Smooth muscle cell (in vitro differentiated cells): ENCODE results near the gene ARHGEF37. TPM values are rescaled to one million over a fixed set of nuclear protein-coding genes. Genes with fewer than 3 reads are reported as not detected.

Experiments used
- DNase-seq: peaks from one replicate; lab custom pipeline; 2025; ENCODE audit not compliant: unreplicated experiment; lab: John Stamatoyannopoulos, UW
- H2AFZ ChIP-seq: fragments of 200-600 bp; sonication (generic); 2 replicates; pipeline ENCODE4 v1.6.0; 2016; ENCODE audit warnings: antibody characterized with exemption, low read depth, mild to moderate bottlenecking
- H3F3A ChIP-seq: fragments of 200-600 bp; sonication (generic); 2 replicates; pipeline ENCODE4 v1.6.0; 2017; ENCODE audit warnings: antibody characterized with exemption, low read depth
- H3K27ac ChIP-seq: fragments of 200-600 bp; sonication (generic); 2 replicates; pipeline ENCODE4 v1.5.1; 2016; ENCODE audit warnings: low read depth, mild to moderate bottlenecking
- H3K27me3 ChIP-seq: fragments of 200-600 bp; sonication (generic); 2 replicates; pipeline ENCODE4 v1.6.1; 2016; ENCODE audit warnings: low read depth, mild to moderate bottlenecking
- H3K36me3 ChIP-seq: fragments of 200-600 bp; sonication (generic); 2 replicates; pipeline ENCODE4 v1.5.1; 2016; ENCODE audit warnings: low read depth
- H3K4me1 ChIP-seq: fragments of 200-600 bp; sonication (generic); 2 replicates; pipeline ENCODE4 v1.5.1; 2016; ENCODE audit warnings: low read depth
- H3K4me2 ChIP-seq: fragments of 200-600 bp; sonication (generic); 2 replicates; pipeline ENCODE4 v1.6.0; 2016; ENCODE audit warnings: mild to moderate bottlenecking
- H3K4me3 ChIP-seq: fragments of 200-600 bp; sonication (generic); 2 replicates; pipeline ENCODE4 v1.5.1; 2016; ENCODE audit warnings: mild to moderate bottlenecking
- H3K79me2 ChIP-seq: fragments of 200-600 bp; sonication (generic); 2 replicates; pipeline ENCODE4 v1.6.0; 2016; ENCODE audit warnings: low read depth, mild to moderate bottlenecking
- H3K9ac ChIP-seq: fragments of 200-600 bp; sonication (generic); 2 replicates; pipeline ENCODE4 v1.6.0; 2016; ENCODE audit warnings: low read depth
- H3K9me3 ChIP-seq: fragments of 200-600 bp; sonication (generic); replicated peaks from 2 replicates; pipeline ENCODE4 v1.5.1; 2016; ENCODE audit warnings: low read depth
- H4K20me1 ChIP-seq: fragments of 200-600 bp; sonication (generic); 2 replicates; pipeline ENCODE4 v1.6.0; 2016; ENCODE audit warnings: low read depth
- WGBS: methylation state at CpG from one replicate; pipeline ENCODE4 v1.1.7; 2016; ENCODE audit warnings: low lambda C conversion rate; 5-methylcytosine and 5-hydroxymethylcytosine counted together
- polyA plus RNA-seq: library from polyadenylated mRNA; unstranded; fragments of >200 nt; fragmentation: Nextera tagmentation; extraction: Ambion mirVana; gene quantifications from 2 replicates; pipeline ENCODE4 v1.2.1, GENCODE V29; 2016
- total RNA-seq: library from RNA; depleted of rRNA; stranded (reverse); fragments of >200 nt; gene quantifications from 2 replicates; pipeline ENCODE4 v1.2.3, GENCODE V29; 2014
- TF ChIP-seq, protein P1 (sequence below): fragments of 200-600 bp; sonication (generic); IDR thresholded peaks from 2 replicates; pipeline ENCODE4 v1.5.1; 2017; ENCODE audit warnings: borderline replicate concordance, mild to moderate bottlenecking, antibody characterized with exemption; ENCODE audit not compliant: insufficient read depth, poor library complexity, severe bottlenecking

ARHGEF37 gene
- total and polyA plus RNA-seq, 2 experiments from 2014 or later: 0.70 to 1.4 TPM

DNA sequence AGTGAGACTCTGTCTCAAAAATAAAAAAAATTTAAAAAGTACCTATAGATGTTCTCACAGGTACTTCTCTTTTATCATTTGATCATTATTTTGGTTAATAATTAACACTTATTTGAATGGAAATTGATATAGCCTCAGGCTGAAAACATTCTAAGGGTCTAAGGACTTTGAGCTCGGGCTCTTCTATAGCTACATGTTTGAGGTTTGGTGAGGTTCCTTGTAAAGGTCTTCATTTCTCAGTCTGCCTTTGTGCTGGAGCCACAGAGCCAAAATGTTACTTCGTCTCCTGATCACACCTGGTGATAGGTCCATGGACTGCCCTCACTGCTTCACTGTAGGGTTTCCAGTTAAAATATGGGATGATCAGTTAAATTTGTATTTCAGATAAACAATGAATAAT, 22.6 kb downstream of the ARHGEF37 start:
- DNase-seq: no peak
- no peaks in the 10 kb centered on the region for H3K4me1 ChIP-seq
- no peak overlapping the region for H3K4me3 ChIP-seq
- H3F3A ChIP-seq: no peaks in the 10 kb centered on the region
- H4K20me1 ChIP-seq: no peaks in the 10 kb centered on the region
- no peaks in the 10 kb centered on the region for H3K27me3 ChIP-seq
- no peaks in the 10 kb centered on the region for H3K9me3 ChIP-seq
- no peaks in the 10 kb centered on the region for H3K36me3 ChIP-seq
- no peak overlapping the region for H2AFZ ChIP-seq
- WGBS: 84% methylated on average over 2 of the region's 2 CpGs
- no peak overlapping the region for H3K9ac ChIP-seq
- H3K4me2 ChIP-seq: no peak overlapping the region
- no peak overlapping the region for H3K27ac ChIP-seq
- H3K79me2 ChIP-seq: no peaks in the 10 kb centered on the region
- TF ChIP-seq, protein P1, sequence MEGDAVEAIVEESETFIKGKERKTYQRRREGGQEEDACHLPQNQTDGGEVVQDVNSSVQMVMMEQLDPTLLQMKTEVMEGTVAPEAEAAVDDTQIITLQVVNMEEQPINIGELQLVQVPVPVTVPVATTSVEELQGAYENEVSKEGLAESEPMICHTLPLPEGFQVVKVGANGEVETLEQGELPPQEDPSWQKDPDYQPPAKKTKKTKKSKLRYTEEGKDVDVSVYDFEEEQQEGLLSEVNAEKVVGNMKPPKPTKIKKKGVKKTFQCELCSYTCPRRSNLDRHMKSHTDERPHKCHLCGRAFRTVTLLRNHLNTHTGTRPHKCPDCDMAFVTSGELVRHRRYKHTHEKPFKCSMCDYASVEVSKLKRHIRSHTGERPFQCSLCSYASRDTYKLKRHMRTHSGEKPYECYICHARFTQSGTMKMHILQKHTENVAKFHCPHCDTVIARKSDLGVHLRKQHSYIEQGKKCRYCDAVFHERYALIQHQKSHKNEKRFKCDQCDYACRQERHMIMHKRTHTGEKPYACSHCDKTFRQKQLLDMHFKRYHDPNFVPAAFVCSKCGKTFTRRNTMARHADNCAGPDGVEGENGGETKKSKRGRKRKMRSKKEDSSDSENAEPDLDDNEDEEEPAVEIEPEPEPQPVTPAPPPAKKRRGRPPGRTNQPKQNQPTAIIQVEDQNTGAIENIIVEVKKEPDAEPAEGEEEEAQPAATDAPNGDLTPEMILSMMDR: no peak

DNA sequence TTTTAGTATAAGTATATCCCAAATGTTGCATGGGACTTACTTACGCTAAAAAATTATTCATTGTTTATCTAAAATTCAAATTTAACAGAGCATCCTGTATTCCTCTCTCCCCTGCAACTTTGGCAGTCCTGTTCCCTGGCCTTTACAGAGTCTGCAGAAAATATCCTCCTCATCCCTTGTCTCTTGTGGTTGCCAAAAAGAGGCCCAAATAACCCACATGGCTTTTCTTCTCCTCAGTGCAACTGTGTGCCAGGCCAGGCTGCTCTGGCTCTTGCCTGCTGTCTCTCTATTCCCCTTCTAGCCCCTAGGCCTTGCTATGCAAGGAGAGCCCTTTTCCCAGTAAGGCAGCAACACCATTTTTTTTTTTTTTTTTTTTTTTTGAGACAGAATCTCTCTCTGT, 23.0 kb downstream of the ARHGEF37 start:
- H3K4me2 ChIP-seq: no peak overlapping the region
- no peaks in the 10 kb centered on the region for H3K79me2 ChIP-seq
- no peaks in the 10 kb centered on the region for H3K36me3 ChIP-seq
- WGBS: 100% methylated on average over 1 of the region's 1 CpG
- no peaks in the 10 kb centered on the region for H3K9me3 ChIP-seq
- no peak overlapping the region for H2AFZ ChIP-seq
- DNase-seq: no peak
- no peaks in the 10 kb centered on the region for H3F3A ChIP-seq
- TF ChIP-seq, protein P1: no peak
- H3K4me3 ChIP-seq: no peak overlapping the region
- no peak overlapping the region for H3K9ac ChIP-seq
- no peaks in the 10 kb centered on the region for H3K4me1 ChIP-seq
- no peak overlapping the region for H3K27ac ChIP-seq
- H4K20me1 ChIP-seq: no peaks in the 10 kb centered on the region
- H3K27me3 ChIP-seq: no peaks in the 10 kb centered on the region

DNA sequence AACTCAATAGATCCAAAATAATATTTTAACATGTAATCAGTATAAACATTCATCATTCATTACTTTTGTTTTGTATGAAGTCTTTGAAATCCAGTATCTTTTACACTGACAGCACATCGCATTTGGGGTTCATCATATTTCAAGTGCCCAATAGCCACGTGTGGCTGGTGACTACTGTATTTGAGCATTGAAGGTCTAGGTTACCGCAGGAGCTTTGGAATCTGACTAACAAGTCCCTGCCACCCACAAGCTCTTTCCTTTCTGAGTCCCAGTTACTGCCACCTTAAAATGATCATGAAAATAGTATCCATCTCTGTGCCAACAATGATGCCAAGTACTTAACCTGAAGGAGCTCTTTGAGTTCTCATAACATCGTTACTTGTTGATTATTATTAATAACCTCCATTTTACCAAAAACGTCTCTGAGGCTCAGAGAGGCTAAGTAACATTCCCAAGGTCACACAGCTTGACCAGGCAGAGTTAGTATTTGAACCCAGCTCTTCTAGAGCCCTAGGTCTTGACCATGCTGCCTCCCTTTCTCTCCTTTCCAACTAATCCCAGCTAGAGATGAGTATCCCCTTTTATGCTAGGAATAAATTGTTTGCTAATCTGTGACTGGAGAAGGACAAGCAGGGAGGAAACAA, 24.2 kb downstream of the ARHGEF37 start:
- H3K4me2 ChIP-seq: no peak overlapping the region
- H3K36me3 ChIP-seq: no peaks in the 10 kb centered on the region
- H3K4me3 ChIP-seq: no peak overlapping the region
- DNase-seq: no peak
- no peak overlapping the region for H3K9ac ChIP-seq
- no peaks in the 10 kb centered on the region for H3K4me1 ChIP-seq
- peaks cover 1% of the 10 kb centered on the region for H3F3A ChIP-seq
- no peaks in the 10 kb centered on the region for H4K20me1 ChIP-seq
- H3K9me3 ChIP-seq: no peaks in the 10 kb centered on the region
- H2AFZ ChIP-seq: no peak overlapping the region
- no peaks in the 10 kb centered on the region for H3K79me2 ChIP-seq
- no peaks in the 10 kb centered on the region for H3K27me3 ChIP-seq
- 80% methylated on average over 5 of the region's 5 CpGs for WGBS
- peak overlapping the region; percentile 74 for H3K27ac ChIP-seq
- TF ChIP-seq, protein P1: no peak
